ENCODE data around the gene SLC35G6. TPM values are rescaled to one million over a fixed set of nuclear protein-coding genes. Genes with fewer than 3 reads are reported as not detected.
A peak's percentile ranks its signal among the peaks of the same experiment; 100 is the strongest.

The SLC35G6 gene
- total RNA-seq, 1 donor from 2014 or later, result not detected

DNA sequence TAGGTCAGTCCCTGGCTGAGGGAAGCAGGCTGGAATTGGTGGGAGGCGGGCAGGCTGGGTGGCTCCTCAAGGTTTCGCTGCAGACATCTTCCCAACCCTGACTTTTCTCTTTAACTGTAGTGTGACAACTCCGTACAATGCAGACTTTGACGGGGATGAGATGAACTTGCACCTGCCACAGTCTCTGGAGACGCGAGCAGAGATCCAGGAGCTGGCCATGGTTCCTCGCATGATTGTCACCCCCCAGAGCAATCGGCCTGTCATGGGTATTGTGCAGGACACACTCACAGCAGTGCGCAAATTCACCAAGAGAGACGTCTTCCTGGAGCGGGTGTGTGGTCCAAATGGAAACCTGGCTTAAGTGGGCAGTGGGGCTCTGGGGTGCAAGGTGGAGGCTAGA lies 17.9 kb downstream of the SLC35G6 start:
- Mint-ChIP-seq H3K4me1 (ENCODE audit: unreplicated experiment) (peaks cover 21% of the 10 kb centered on the region), H3K27ac (ENCODE audit: unreplicated experiment) (peak overlapping the region; percentile 82), H3K4me3 (ENCODE audit: unreplicated experiment) (peak overlapping the region; percentile 81), H3K27me3 (ENCODE audit: unreplicated experiment) (peaks cover 8% of the 10 kb centered on the region), H3K9me3 (ENCODE audit: unreplicated experiment) (no peaks in the 10 kb centered on the region), H3K36me3 (ENCODE audit: low read depth, unreplicated experiment) (peaks cover 67% of the 10 kb centered on the region)
- TF ChIP-seq, protein P1, sequence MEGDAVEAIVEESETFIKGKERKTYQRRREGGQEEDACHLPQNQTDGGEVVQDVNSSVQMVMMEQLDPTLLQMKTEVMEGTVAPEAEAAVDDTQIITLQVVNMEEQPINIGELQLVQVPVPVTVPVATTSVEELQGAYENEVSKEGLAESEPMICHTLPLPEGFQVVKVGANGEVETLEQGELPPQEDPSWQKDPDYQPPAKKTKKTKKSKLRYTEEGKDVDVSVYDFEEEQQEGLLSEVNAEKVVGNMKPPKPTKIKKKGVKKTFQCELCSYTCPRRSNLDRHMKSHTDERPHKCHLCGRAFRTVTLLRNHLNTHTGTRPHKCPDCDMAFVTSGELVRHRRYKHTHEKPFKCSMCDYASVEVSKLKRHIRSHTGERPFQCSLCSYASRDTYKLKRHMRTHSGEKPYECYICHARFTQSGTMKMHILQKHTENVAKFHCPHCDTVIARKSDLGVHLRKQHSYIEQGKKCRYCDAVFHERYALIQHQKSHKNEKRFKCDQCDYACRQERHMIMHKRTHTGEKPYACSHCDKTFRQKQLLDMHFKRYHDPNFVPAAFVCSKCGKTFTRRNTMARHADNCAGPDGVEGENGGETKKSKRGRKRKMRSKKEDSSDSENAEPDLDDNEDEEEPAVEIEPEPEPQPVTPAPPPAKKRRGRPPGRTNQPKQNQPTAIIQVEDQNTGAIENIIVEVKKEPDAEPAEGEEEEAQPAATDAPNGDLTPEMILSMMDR (IDR thresholded peaks at IDR 0.05; ENCODE audit: unreplicated experiment), result no peak
- no peak for DNase-seq (ENCODE audit: low spot score)

DNA sequence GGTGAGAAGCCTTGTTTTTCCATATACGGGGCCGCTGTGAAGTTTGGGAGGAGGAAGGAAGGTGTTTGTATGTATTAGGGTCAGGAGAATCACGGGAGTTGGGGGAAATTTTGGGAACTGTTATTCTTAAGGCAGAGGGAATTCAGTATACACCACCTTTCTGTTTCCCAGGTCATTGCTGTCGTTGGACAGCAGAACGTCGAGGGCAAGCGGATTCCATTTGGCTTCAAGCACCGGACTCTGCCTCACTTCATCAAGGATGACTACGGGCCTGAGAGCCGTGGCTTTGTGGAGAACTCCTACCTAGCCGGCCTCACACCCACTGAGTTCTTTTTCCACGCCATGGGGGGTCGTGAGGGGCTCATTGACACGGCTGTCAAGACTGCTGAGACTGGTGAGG lies 20.5 kb downstream of the SLC35G6 start:
- DNase-seq (ENCODE audit: low spot score), result no peak
- peaks cover 57% of the 10 kb centered on the region for H3K36me3 Mint-ChIP-seq (ENCODE audit: low read depth, unreplicated experiment)
- H3K9me3 Mint-ChIP-seq (ENCODE audit: unreplicated experiment), result no peaks in the 10 kb centered on the region
- no peak overlapping the region for H3K27ac Mint-ChIP-seq (ENCODE audit: unreplicated experiment)
- peak overlapping the region; percentile 56 for H3K4me3 Mint-ChIP-seq (ENCODE audit: unreplicated experiment)
- H3K4me1 Mint-ChIP-seq (ENCODE audit: unreplicated experiment), result peaks cover 5% of the 10 kb centered on the region
- TF ChIP-seq, protein P1 (IDR thresholded peaks at IDR 0.05; ENCODE audit: unreplicated experiment), result no peak
- peaks cover 4% of the 10 kb centered on the region for H3K27me3 Mint-ChIP-seq (ENCODE audit: unreplicated experiment)

DNA sequence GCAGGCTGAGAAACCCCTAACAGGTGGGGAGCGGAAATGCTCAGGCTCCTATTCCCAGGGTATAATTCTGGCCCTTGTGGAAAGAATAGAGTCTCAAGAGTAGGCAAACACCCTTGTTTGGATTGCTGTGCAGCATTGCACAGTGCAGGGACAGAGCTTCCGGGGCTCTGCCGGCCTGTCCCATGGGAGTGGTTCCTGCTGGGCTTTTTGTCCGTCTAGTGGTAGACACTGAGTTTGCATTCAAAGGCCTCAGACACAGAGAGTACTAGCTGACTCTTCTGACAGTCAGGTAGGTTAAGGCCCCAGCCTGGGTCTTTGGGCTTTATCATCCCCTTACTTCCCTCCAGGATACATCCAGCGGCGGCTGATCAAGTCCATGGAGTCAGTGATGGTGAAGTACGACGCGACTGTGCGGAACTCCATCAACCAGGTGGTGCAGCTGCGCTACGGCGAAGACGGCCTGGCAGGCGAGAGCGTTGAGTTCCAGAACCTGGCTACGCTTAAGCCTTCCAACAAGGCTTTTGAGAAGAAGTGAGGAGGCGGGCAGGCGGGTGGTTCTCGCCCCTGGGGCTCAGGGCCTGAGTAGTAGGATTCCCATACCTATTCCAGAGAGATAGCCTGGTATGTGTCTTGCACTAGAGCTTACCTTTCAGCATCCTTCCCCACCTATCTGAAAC lies 21.1 kb downstream of the SLC35G6 start:
- peaks cover 51% of the 10 kb centered on the region for H3K36me3 Mint-ChIP-seq (ENCODE audit: low read depth, unreplicated experiment)
- no peak overlapping the region for H3K27ac Mint-ChIP-seq (ENCODE audit: unreplicated experiment)
- peaks cover 4% of the 10 kb centered on the region for H3K27me3 Mint-ChIP-seq (ENCODE audit: unreplicated experiment)
- H3K4me3 Mint-ChIP-seq (ENCODE audit: unreplicated experiment), result no peak overlapping the region
- no peaks in the 10 kb centered on the region for H3K4me1 Mint-ChIP-seq (ENCODE audit: unreplicated experiment)
- H3K9me3 Mint-ChIP-seq (ENCODE audit: unreplicated experiment), result no peaks in the 10 kb centered on the region
- TF ChIP-seq, protein P1 (IDR thresholded peaks at IDR 0.05; ENCODE audit: unreplicated experiment), result no peak
- DNase-seq (ENCODE audit: low spot score), result no peak

DNA sequence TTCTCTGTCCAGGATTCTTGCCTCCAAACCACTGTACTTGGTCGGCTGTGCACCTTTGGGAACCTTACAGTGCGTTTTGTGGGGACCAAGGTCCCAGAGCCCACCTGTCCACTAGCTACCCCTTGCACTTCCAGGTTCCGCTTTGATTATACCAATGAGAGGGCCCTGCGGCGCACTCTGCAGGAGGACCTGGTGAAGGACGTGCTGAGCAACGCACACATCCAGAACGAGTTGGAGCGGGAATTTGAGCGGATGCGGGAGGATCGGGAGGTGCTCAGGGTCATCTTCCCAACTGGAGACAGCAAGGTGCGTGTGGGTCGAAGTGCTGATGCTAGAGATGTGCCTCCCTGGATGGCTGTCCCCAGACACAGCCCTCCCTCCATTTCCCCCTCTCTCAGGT lies 21.7 kb downstream of the SLC35G6 start:
- H3K27ac Mint-ChIP-seq (ENCODE audit: unreplicated experiment), result no peak overlapping the region
- H3K4me3 Mint-ChIP-seq (ENCODE audit: unreplicated experiment), result no peak overlapping the region
- peaks cover 4% of the 10 kb centered on the region for H3K27me3 Mint-ChIP-seq (ENCODE audit: unreplicated experiment)
- H3K36me3 Mint-ChIP-seq (ENCODE audit: low read depth, unreplicated experiment), result peaks cover 51% of the 10 kb centered on the region
- TF ChIP-seq, protein P1 (IDR thresholded peaks at IDR 0.05; ENCODE audit: unreplicated experiment), result no peak
- H3K9me3 Mint-ChIP-seq (ENCODE audit: unreplicated experiment), result no peaks in the 10 kb centered on the region
- DNase-seq (ENCODE audit: low spot score), result no peak
- H3K4me1 Mint-ChIP-seq (ENCODE audit: unreplicated experiment), result no peaks in the 10 kb centered on the region

DNA sequence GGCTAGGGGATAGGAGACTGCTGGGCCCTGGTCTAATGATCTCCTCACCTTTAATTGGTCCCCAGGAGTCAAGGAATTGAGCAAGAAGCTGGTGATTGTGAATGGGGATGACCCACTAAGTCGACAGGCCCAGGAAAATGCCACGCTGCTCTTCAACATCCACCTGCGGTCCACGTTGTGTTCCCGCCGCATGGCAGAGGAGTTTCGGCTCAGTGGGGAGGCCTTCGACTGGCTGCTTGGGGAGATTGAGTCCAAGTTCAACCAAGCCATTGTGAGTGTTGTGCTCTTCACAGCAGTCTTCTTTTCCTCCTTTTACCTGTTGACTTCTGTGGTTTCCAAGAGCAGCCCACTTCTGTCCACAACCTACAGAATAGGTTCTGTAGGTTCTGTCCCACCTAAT lies 22.3 kb downstream of the SLC35G6 start:
- TF ChIP-seq, protein P1 (IDR thresholded peaks at IDR 0.05; ENCODE audit: unreplicated experiment), result no peak
- H3K27me3 Mint-ChIP-seq (ENCODE audit: unreplicated experiment), result peaks cover 4% of the 10 kb centered on the region
- peak overlapping the region; percentile 30 for H3K27ac Mint-ChIP-seq (ENCODE audit: unreplicated experiment)
- no peak for DNase-seq (ENCODE audit: low spot score)
- no peaks in the 10 kb centered on the region for H3K4me1 Mint-ChIP-seq (ENCODE audit: unreplicated experiment)
- no peaks in the 10 kb centered on the region for H3K9me3 Mint-ChIP-seq (ENCODE audit: unreplicated experiment)
- H3K4me3 Mint-ChIP-seq (ENCODE audit: unreplicated experiment), result peak overlapping the region; percentile 71
- H3K36me3 Mint-ChIP-seq (ENCODE audit: low read depth, unreplicated experiment), result peaks cover 50% of the 10 kb centered on the region
